GM11168 (cell line): Measurements from ENCODE around the gene LNP1.
"Not testable (repeated sequence)": the region's sequence is repeated elsewhere in the genome, so short reads cannot be mapped to it uniquely, and the experiment has no call there.

ENCODE experiments used
- in situ Hi-C: fragments of 300-500 bp; cut with MboI; formaldehyde crosslinking; loops from one replicate; pipeline ENCODE4 v1.12.0; 2022; ENCODE audit warnings: low sequenced_read_pairs; ENCODE audit not compliant: unreplicated experiment

LNP1 gene

DNA sequence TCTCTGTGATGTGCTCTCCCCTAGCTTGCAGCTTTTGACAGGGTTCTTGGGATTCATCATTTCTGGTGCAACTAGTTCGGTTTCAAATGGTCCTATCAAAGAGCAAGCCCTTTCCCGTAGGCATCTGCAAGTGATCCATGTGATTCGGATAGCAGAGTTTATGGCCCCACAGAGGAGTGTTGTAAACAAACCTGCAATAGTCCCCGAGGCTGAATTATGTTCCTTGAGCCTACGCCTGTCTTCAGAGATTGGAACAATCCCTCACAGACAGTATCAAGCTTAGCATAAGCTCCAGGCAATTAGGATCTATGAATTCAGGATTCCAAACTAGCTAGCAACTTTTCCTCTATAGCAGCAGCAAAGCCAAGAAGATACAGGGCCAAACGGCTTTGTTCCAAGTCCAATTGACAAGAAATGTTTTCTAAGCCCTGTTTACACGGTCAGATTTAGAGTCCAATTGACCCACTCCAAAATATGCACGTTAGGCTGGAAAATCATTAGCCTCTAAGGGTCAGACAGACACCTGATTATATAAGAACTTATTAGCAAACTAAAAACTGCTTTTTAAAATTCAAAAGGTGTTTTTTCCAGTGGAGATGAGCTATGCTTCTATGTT lies 24.8 kb downstream of the LNP1 start:
- in situ Hi-C loops, result no loop called here

DNA sequence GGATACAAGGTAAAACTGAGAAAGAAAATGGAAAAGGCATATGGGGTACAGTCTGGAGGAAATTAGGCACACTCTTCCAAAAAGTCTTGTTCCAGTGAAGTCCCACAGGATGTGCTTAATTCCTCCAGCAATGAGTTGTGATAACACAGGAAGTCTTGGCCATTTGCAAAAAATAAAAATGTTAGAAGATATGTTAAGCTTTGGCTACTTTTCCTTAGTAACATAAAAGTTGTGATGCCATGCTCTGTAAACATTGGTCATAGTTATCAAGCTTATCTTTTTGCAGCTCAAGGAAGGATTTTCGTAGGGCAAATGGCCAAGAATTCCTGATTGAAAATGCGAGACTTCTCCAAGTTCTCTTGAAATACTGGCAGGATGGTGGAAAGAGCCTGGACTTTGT lies 26.4 kb downstream of the LNP1 start:
- in situ Hi-C loops, result no loop called here

DNA sequence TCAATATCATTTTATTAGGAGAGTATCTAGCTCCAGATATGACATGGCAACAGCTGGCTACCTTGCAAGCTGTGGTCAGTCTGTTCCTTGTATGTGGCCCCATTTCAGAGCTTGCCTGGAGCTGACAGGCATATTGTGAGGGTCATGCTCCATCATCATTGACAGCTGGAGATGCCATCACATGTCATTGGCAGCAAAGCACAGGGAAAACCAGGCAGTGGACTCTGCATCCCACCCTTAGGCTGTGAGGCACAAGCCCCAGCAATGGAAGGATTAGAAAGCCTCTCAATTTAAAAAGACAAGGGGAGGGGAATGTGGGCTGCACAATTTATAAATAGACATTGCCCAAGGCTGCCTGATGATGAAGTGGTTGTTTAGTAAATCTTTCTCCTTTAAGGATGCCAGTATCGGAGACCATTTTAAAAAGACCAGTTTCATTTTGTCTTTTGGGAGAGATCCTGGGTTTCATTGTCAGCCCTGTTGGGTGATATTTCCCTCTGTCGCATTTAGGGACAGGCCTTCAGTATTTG lies 27.9 kb downstream of the LNP1 start:
- in situ Hi-C loops, result no loop called here

DNA sequence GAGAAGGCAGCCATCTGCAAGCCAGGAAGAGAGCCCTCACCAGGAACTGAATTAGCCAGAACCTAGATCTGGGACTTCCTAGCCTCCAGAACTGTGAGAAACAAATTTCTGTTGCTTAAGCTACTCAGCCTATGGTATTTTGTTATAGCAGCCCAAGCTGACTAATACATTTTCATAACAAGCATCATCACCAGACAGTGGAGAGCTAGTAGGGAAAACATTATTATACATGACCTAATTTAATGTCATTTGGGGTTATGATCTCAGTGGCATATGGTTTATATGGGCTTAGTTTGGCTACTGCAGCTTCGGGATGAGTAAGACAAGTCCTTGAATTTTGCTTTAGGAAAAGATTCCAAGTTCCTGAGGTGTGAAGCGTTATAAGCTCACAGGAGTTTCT lies 35.6 kb downstream of the LNP1 start:
- in situ Hi-C loops, result no loop called here

DNA sequence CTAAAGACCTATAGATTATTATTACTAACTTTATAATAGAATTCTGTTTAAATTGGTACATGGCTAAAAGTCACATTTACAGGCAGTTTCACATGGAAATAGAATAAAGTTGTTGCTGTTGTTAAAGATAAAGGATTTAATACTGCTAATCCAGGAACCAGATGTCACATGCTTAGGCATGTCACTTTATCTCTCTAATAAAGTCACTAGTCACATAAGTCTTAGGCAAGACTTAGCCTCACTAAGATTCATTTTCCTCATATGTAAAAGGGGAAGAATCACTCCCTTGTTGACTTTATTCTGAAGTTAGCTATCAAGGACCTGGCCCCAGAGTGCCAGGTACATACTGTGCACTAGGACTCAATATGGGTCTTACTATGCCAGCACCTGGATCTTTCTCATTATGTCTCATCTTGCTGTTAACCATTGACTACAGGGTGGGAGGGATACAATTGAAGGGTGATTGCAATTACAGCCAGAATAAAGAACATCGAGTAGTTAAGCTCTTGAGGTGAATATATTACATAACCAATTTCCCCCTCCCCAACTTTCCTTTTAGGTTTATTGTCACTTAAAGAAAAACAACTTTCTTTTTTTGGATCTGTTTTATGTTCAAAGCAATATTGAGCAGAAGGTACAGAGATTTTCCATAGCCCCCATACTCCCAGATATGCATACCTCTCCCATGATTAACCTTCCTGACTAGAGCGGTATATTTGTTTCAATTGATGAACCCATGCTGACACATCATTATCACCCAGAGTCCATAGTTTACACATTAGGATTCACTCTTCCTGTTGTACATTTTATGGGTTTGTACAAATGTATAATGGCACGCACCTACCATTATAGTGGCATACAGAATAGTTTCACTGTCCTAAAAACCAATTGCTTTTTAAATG lies 36.6 kb downstream of the LNP1 start:
- in situ Hi-C loops, result no loop called here

DNA sequence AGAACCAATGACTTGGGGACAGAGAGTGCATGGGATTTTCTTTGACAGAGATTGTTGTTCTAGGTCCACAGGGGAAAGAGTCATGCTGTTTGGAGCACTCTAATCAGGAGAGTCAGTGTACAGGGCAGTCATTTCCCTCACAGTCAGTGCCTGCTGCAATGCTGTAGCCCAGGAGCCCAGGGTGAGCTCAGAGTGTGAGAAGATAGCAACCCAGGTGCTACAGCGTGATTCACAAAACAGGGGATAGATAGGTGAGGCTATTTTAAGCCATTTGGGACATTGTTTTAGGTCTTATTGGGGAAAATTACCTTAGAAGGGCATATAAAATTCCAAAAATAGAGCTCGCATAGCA lies 37.3 kb downstream of the LNP1 start:
- in situ Hi-C loops, result no loop called here

DNA sequence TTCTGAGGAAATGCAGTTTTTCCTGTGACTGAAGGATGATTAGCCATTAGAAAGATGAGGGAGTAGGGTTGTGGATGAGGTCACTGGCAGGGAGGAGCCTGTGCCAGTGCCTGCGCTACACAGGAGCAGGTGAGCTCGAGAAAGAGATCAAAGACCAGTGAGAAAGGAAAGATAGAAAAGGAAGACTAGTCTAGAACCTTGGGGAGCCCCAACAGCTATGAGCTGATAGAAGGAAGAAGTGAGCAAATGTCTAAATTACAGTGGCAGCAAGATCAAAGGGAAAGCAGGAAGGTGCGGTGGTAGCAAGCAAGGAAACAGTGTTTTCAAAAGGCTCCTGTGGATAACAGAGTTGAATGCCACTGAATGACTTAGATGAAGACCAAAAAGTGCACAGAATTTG lies 39.6 kb downstream of the LNP1 start:
- in situ Hi-C loops, result no loop called here

DNA sequence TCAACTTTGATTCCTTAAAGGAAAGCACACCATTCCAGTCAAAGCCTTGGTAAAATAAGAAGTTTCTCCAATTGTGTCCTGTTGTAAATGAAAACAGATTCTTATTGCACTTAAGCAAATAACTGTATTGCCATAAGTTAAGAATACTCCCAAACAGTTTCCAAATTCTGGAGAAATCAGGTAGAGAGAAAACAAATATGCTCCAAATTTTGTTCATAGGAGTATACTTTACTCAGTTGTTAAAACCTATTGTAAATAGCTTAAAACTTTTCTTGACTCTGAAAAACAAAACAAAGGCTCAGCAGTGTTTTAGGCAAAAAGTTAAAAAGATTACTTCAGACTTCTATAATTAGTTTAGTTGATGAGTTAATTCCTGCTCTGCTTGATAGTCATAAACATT lies 42.4 kb downstream of the LNP1 start:
- in situ Hi-C loops, result no loop called here

DNA sequence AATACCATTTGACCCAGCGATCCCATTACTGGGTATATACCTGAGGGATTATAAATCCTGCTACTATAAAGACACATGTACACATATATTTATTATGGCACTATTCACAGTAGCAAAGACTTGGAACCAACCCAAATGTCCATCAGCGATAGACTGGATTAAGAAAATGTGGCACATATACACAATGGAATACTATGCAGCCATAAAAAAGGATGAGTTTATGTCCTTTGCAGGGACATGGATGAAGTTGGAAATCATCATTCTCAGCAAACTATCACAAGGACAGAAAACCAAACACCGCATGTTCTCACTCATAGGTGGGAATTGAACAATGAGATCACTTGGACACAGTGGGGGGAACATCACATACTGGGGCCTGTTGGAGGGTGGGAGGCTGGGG lies 45.7 kb downstream of the LNP1 start:
- in situ Hi-C loops, result not testable (repeated sequence)

DNA sequence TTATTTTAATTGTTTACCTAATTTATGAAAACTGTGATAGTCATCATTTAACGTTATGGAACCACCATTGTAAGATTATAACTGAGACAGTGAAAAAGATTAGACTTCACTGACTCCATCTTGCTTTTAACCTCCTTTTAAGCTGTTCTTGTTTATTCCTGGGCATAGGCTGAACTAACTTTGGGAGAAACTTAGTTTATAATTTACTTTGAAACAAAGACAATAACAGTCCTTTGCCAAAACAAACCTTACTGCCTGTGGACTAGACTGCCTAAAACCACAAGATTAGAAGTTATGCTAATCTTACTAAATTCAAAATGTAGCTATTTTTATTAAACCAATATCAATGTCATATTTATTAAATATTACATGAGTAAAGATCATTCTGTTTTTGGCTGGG lies 46.7 kb downstream of the LNP1 start:
- in situ Hi-C loops, result no loop called here

DNA sequence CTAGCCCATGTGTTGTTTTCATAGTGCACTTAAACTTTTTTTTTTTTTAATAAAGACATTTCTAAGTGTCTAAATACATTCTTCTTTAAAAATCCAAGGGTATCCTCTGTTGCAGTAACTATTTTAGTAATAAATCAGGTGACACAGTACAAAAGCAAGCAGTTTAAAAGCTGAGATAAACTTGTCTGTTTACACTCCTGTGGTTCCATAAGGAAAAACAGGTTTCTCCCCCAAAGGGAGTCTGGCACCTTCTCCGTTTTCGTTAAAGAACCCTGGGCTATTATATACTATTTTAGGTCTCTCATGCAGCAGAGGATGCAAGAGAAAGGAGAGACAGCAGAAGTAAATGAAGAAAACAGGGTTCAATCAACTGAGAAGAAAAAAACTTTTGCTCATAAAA lies 47.9 kb downstream of the LNP1 start:
- in situ Hi-C loops, result no loop called here

DNA sequence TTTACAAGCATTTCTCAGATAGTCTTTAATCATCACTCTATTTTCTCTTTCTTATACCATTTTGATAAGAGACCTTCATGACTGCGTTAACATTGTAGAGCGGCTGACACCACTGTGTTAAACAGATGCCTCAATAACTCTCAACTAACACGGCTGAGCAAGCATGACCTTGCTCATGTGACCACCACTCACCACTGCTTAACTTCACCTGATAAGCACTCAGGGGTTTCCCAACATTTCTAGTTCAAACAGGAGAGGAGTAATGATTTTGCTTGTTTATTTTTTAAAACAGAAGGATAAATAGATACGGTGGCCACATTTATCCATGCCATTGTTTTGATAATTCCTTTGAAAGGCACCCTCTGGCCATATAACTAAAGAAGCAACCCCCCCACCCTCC lies 53.3 kb downstream of the LNP1 start:
- in situ Hi-C loops, result no loop called here

DNA sequence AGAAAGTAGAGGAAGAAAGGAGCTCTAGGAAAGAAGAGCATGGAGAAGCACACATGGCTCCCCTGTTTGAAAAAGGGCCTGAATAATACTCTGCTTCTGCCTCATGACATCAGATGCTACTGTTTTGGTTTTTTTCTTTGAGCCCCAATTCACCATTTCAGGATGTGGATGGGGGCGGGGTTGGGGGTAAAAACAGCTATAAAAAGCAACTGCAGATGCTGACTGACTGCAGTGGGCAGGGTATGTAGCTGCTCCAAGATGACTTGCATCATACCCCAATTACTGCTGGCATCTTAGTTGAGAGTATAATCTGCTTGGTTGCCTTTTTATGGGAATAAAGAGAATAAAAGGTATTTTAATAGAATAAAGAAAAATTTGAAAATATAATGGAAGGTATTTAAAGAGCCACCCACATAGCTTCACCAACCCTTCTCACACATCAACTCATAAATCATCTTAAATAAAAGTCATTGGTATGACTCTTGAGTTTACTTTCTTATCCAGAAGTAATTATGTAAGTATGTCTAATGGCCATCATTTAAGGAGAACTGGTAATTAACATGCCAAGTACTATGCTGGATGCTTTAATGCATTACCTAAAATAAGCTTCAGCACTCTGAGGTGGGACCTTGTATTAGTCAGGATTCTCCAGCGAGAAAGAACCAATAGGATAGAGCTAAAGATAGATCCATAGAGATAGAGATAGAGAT lies 54.7 kb downstream of the LNP1 start:
- in situ Hi-C loops, result no loop called here

DNA sequence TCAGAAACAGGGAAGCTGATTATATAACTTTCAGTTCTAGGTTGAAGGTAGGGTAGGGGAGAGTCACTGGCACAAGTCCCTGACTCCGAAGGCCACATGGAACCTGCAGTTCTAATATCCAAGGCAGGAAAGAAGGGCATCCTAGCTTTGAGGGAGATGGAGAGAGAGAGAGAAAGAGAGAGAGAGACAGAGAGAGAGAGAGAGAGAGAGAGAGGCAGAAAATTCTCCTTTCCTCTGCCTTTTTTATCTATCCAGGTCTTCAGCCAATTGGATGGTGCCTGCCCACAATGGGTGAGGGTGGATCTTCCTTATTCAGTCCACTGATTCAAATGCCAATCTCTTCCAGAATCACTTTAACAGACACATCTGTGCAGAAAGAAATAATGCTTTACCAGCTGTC lies 55.4 kb downstream of the LNP1 start:
- in situ Hi-C loops, result no loop called here

DNA sequence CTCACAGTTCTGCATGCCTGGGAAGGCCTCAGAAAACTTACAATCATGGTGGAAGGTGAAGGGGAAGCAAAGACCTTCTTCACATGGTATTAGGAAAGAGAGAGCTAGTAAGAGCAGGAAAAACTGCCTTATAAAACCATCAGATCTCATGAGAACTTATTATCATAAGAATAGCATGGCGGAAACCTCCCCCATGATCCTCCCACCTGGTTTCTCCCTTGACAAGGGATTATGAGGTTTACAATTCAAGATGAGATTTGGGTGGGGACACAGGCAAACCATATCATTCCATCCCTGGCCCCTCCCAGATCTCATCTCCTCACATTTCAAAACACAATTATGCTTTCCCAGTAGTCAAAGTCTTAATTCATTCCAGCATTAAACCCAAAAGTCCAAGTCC lies 56.5 kb downstream of the LNP1 start:
- in situ Hi-C loops, result no loop called here

DNA sequence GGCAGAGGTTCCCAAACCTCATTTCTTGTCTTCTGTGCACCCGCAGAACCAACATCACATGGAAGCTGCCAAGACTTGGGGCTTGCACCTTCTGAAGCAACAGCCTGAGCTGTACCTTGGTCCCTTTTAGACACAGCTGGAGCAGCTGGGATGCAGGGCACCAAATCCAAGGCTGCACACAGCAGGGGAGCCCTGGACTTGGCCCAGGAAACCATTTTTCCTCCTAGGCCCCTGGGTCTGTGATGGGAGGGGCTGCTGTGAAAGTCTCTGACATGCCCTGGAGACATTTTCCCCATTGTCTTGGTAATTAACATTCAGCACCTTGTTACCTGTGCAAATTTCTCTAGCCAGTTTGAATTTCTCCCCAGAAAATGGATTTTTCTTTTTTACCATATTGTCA lies 57.5 kb downstream of the LNP1 start:
- in situ Hi-C loops, result no loop called here

DNA sequence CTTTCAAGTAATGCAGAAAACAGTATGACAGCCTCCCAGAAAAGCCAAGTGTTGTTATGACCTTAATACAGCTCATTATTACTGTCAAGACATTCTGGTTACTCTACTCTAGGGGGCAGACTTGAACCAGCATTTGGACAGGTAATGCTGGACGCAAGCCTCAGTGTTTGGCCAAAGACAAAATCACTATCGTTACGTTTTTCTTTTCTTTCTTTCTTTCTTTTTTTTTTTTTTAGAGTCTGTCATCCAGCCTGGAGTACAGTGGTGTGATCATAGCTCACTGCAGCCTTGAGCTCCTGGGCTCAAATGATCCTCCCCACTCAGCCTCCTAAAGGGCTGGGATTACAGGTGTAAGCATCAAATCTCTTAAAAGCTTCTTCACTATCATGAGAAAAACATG lies 61.7 kb downstream of the LNP1 start:
- in situ Hi-C loops, result loop anchor here (5.0 kb wide), 1 partner anchor 124 kb away; no protein-coding TSS in a partner anchor

DNA sequence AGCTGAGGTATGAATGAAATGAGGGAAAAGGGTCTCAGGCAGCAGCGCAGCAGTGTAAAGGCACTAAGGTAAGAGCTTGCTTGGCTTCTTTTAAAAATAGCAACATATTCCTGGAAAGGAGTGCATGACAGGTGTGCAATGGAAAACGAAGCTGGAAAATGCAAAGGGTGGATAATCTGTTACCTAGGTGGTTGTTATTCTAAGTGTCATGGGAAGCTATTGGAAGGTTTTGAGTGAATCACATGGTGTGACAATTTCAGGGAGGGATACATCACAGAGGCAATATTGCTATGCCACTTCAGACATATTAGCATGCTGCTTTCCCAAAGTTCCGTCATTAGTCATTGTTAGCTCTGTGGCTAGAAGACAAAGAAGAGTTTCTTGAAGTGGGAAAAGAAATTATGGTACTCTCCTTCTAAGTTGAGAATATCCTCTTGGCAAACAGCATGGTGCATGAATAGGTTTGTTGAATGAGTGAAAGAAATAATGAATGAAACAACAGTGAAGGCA lies 62.4 kb downstream of the LNP1 start:
- in situ Hi-C loops, result loop anchor here (5.0 kb wide), 1 partner anchor 124 kb away; no protein-coding TSS in a partner anchor

DNA sequence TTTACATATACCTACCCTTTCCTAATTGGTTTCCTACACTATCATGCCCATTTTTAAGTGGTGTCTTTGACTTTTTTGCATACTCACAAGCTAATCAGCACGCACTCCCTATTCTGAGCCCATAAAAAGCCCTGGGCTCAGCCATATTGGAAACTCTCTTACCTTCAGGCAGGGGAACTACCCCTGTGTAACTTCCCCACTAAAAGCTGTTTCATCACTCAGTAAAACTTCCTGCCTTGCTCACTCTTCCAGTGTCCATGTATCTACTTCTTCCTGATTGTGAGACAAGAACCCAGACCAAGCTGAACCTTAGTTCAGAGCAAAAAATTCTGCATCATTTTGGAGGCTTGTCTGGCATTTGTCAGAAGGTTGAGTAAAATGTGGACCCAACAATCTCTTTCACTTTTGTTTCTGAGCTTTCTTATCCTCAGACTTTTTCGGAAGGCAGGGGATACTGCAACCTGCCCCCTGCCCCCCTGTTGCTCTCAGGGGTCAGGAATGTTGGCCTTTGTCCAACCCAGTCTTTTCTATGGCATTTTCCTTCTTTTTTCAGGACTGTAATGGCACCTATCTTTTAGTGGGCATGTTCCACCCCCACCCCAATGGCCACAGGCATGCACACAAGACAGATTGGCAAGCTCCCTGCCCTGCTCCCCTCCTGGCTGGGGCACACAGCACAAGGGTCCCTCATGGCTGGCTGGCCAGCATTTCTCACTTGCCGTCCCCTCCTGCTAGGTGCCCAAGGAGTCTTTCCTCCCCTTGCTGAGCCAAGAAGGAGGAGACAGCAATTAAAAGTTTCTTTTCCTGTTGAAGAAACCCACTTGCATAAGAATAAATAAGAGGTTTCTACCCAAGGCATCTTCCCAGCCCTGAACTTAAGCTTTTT lies 64.8 kb downstream of the LNP1 start:
- in situ Hi-C loops, result no loop called here

DNA sequence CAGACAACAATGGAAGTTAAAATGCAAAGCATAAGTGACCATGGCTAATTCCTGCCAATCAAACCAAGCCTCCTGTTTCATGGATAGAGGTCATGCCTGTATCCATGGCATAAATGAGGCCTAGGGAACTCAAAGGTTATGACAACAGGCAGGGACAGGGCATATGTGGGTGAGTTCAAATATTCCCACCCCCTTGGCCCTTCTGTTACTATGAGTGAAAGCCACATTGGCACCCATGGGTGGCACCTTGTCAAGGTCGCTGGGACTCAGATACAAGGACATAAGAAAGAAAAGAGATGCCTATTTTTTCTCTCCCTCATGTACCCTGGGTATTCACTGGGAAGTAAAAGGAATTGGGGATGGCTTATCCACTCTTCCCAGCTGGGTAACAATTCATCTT lies 65.8 kb downstream of the LNP1 start:
- in situ Hi-C loops, result no loop called here
